ENCODE results near the gene RBBP6.
"Not testable (repeated sequence)": the region's sequence is repeated elsewhere in the genome, so short reads cannot be mapped to it uniquely, and the experiment has no call there.

Gene RBBP6

DNA sequence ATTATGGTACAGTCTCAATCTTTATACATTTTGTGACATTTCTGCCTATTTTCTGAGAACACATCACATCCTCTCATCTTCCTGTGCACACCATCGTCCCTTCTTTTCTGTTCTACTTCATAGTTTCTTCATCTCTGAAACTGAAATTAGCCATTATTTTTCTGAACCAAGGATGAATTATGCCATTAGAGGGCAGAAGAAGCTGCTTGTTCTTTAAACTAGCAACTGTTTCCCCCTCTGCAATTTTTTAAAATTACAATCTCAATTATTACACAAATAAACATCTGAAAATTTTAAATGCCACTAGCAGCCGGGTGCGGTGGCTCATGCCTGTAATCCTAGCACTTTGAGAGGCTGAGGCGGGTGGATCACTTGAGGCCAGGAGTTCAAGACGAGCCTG, 41.3 kb downstream of the RBBP6 start:
- no peaks in the 10 kb centered on the region for H3K36me3 Mint-ChIP-seq (ENCODE audit: insufficient read depth)
- ATAC-seq (replicated peaks; ENCODE audit: extremely low read depth, poor library complexity, severe bottlenecking), result no peak
- peaks cover 5% of the 10 kb centered on the region for H3K27me3 Mint-ChIP-seq
- DNase-seq (ENCODE audit: low spot score in 2 of 2), result no peak
- no peak overlapping the region for H3K4me3 Mint-ChIP-seq
- no peak overlapping the region for H3K27ac Mint-ChIP-seq (ENCODE audit: low read depth)
- no peaks in the 10 kb centered on the region for H3K4me1 Mint-ChIP-seq
- H3K9me3 Mint-ChIP-seq, result no peaks in the 10 kb centered on the region

DNA sequence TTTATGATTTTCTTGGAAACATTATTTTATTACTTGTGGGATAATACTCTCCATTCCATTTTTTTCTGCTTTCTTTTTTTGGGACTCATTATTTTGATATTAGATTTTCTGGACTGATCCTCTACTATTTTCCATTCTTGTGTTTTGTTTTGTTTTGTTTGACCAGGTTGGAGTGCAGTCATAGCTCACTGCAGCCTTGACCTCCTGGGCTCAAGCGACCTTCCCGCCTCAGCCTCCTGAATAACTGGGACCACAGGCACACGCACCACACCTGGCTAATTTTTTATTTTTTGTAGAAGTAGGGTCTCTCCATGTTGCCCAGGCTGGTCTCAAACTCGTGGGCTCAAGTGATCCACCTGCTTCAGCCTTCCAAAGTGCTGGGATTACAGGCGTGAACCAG, 44.1 kb downstream of the RBBP6 start:
- H3K9me3 Mint-ChIP-seq, result no peaks in the 10 kb centered on the region
- no peak overlapping the region for H3K27ac Mint-ChIP-seq (ENCODE audit: low read depth)
- ATAC-seq (replicated peaks; ENCODE audit: extremely low read depth, poor library complexity, severe bottlenecking), result no peak

DNA sequence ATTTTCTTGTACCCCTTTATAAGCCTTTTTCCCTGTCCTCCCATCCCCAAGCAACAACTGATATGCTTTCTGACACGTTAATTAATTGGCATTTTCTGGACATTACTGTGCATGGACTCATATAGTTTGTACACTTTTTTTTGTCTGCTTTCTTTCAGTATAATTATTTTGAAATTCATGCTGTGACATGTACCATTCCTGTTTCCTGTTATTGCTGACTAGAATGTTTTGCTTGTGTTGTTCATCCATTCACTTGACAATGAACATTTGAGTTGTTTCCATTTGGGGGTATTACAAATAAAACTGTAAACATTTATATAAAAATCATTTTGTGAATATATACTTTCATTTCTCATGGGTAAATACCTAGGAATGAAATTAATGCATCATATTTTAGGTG, 50.6 kb downstream of the RBBP6 start:
- Mint-ChIP-seq H3K27ac (ENCODE audit: low read depth) (no peak overlapping the region), H3K4me3 (no peak overlapping the region), H3K36me3 (ENCODE audit: insufficient read depth) (no peaks in the 10 kb centered on the region), H3K27me3 (peaks cover 31% of the 10 kb centered on the region), H3K4me1 (no peaks in the 10 kb centered on the region), H3K9me3 (no peaks in the 10 kb centered on the region)
- ATAC-seq (replicated peaks; ENCODE audit: extremely low read depth, poor library complexity, severe bottlenecking), result no peak
- DNase-seq (ENCODE audit: low spot score in 2 of 2), result no peak

More for the DNA sequence above, 44.1 kb downstream of the RBBP6 start:
- Mint-ChIP-seq H3K4me1 (no peaks in the 10 kb centered on the region), H3K27me3 (peaks cover 19% of the 10 kb centered on the region), H3K4me3 (no peak overlapping the region), H3K36me3 (ENCODE audit: insufficient read depth) (no peaks in the 10 kb centered on the region)
- DNase-seq (ENCODE audit: low spot score in 2 of 2), result no peak

DNA sequence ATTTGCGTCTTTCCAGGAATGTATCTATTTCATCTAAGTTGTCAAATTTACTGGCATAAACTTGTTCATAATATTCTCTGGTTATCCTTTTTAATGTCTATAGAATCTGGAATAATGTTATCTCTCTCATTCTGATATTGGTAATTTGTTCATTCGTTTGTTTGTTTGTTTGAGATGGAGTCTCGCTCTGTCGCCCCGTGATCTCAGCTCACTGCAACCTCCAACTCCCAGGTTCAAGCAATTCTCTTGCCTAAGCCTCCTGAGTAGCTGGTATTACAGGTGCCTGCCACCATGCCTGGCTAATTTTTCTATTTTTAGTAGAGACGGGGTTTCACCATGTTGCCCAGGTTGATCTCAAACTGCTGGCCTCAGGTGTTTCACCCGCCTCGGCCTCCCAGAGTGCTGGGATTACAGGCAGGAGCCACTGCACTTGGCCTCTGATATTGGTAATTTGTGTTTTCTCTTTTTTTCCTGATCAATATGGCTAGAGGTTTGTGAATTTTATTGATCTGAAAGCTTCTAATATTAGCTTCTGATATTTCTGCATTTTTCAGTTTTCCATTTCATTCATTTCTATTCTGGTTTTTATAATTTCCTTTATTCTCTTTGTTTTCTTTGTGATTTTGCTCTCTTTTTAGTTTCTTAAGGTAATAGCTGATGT, 59.5 kb downstream of the RBBP6 start:
- Mint-ChIP-seq H3K27me3 (peaks cover 53% of the 10 kb centered on the region), H3K36me3 (ENCODE audit: insufficient read depth) (no peaks in the 10 kb centered on the region), H3K9me3 (no peaks in the 10 kb centered on the region), H3K4me3 (no peak overlapping the region), H3K4me1 (no peaks in the 10 kb centered on the region), H3K27ac (ENCODE audit: low read depth) (no peak overlapping the region)
- DNase-seq (ENCODE audit: low spot score in 2 of 2), result no peak
- ATAC-seq (replicated peaks; ENCODE audit: extremely low read depth, poor library complexity, severe bottlenecking), result no peak

DNA sequence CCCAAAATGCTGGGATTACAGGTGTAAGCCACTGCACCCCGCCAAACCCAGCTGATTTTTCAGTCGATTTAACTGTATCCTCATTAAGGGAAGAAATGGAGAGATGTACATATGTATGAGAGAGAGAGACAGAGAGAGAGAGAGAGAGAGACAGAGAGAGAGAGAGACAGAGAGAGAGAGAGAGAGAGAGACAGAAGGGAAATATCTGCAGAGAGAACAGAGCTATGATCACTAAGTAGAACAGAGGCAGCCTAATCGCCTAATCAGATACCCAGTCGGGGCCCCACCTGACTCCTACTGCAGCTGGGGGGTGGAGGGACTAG, 70.0 kb downstream of the RBBP6 start:
- Mint-ChIP-seq H3K36me3 (ENCODE audit: insufficient read depth) (peaks cover 1% of the 10 kb centered on the region), H3K4me3 (no peak overlapping the region), H3K27ac (ENCODE audit: low read depth) (no peak overlapping the region), H3K9me3 (no peaks in the 10 kb centered on the region), H3K27me3 (peaks cover 60% of the 10 kb centered on the region), H3K4me1 (no peaks in the 10 kb centered on the region)
- no peak for DNase-seq (ENCODE audit: low spot score in 2 of 2)
- no peak for ATAC-seq (replicated peaks; ENCODE audit: extremely low read depth, poor library complexity, severe bottlenecking)

DNA sequence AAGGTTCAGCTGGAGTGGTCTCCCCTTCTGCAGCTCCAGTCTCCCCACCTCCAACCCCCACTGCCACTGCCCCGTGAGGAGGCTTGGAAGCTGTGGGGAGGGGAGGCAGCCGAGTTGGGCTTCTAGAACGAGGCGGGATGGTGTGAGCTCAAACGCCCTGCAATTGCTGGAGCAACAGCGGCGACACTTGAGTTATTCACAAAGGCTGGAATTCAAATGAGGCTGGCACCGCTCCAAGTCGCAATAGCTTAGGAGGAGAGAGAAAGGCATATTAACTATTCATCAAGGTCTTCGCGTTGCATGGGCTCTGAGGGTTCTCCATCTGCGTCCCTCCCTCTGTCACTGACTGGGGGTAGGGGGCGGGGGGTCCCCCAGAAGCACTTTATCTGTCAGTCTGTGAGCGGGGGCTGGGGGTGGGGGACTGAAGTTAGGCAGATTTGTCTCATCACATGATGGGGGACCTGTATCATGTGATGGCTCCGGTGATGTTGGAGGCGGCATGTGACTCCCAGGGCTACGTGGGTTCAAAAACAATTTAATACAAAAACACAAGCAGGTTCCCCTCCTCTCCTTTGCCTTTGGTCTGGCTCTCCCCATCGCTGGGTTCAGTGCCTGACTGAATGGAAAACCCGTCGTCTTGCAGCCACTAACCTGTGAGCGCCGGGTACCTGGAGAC, 70.5 kb downstream of the RBBP6 start:
- Mint-ChIP-seq H3K27ac (ENCODE audit: low read depth) (no peak overlapping the region), H3K36me3 (ENCODE audit: insufficient read depth) (peaks cover 1% of the 10 kb centered on the region), H3K27me3 (peaks cover 56% of the 10 kb centered on the region), H3K9me3 (no peaks in the 10 kb centered on the region), H3K4me1 (no peaks in the 10 kb centered on the region), H3K4me3 (no peak overlapping the region)
- ATAC-seq (replicated peaks; ENCODE audit: extremely low read depth, poor library complexity, severe bottlenecking) (no peak), DNase-seq (ENCODE audit: low spot score in 2 of 2) (no peak)

DNA sequence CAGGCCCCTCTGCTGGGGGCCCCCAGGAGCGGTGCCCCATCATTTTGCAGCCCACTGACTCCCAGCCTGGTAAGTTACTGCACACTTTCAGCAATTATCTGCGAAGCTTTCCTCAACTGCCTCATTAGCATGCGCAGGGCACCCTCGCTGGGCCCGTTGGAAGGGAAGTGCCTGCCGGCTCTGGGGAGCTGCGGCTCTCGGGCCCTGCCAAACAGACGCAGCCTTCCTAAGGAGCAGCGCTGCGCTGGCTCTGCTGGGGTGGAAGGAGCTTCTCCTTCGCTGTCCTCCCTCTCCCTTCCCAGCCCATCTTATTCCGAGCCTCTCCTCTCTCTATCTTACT, 71.0 kb downstream of the RBBP6 start:
- no peak for ATAC-seq (replicated peaks; ENCODE audit: extremely low read depth, poor library complexity, severe bottlenecking)
- peaks cover 53% of the 10 kb centered on the region for H3K27me3 Mint-ChIP-seq
- H3K27ac Mint-ChIP-seq (ENCODE audit: low read depth), result no peak overlapping the region

DNA sequence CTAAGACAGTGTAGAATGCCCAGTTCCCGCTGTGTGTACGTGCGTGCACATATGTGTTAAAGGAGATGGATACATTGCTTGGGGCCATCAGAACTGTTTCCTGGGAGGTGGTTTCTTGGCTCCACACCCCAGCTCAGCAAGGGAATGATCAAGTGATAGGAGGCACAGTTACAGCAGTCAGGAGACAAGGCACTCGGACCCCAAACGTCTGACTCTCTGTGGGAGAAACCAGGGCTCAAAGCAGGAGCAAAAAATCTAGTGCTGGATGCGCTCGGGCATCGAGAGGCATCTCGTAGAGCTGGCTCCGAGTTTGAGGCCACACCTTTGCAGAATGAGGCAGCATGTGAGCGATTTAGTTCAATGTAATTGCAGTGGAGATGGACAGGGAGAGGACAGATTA, 71.9 kb downstream of the RBBP6 start:
- Mint-ChIP-seq H3K9me3 (no peaks in the 10 kb centered on the region), H3K36me3 (ENCODE audit: insufficient read depth) (peaks cover 1% of the 10 kb centered on the region), H3K4me3 (no peak overlapping the region), H3K4me1 (no peaks in the 10 kb centered on the region), H3K27me3 (peaks cover 48% of the 10 kb centered on the region), H3K27ac (ENCODE audit: low read depth) (no peak overlapping the region)
- ATAC-seq (replicated peaks; ENCODE audit: extremely low read depth, poor library complexity, severe bottlenecking) (no peak), DNase-seq (ENCODE audit: low spot score in 2 of 2) (no peak)

More for the DNA sequence above, 71.0 kb downstream of the RBBP6 start:
- DNase-seq (ENCODE audit: low spot score in 2 of 2), result no peak
- no peak overlapping the region for H3K4me3 Mint-ChIP-seq
- H3K36me3 Mint-ChIP-seq (ENCODE audit: insufficient read depth), result peaks cover 1% of the 10 kb centered on the region
- no peaks in the 10 kb centered on the region for H3K4me1 Mint-ChIP-seq
- no peaks in the 10 kb centered on the region for H3K9me3 Mint-ChIP-seq

DNA sequence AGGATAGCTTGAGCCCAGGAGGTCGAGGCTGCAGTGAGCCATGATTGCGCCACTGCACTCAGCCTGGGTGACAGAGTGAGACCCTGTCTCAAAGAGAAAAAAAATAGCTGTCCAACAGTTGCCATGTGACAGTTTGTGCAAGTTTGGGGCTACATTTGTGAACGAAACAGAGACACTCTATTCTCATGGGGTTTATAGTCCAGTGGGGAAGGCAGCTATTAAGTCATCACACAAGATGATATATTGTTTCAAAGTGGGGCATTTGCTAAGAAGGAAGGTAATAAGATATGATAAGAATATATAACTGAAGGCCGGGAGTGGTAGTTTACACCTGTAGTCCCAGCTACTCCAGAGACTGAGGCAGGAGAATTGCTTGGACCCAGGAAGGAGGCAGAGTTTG, 73.3 kb downstream of the RBBP6 start:
- Mint-ChIP-seq H3K4me1 (no peaks in the 10 kb centered on the region), H3K9me3 (no peaks in the 10 kb centered on the region), H3K4me3 (no peak overlapping the region), H3K27ac (ENCODE audit: low read depth) (peak overlapping the region; percentile 14), H3K27me3 (peaks cover 42% of the 10 kb centered on the region), H3K36me3 (ENCODE audit: insufficient read depth) (peaks cover 1% of the 10 kb centered on the region)
- DNase-seq (ENCODE audit: low spot score in 2 of 2), result no peak
- ATAC-seq (replicated peaks; ENCODE audit: extremely low read depth, poor library complexity, severe bottlenecking), result no peak

DNA sequence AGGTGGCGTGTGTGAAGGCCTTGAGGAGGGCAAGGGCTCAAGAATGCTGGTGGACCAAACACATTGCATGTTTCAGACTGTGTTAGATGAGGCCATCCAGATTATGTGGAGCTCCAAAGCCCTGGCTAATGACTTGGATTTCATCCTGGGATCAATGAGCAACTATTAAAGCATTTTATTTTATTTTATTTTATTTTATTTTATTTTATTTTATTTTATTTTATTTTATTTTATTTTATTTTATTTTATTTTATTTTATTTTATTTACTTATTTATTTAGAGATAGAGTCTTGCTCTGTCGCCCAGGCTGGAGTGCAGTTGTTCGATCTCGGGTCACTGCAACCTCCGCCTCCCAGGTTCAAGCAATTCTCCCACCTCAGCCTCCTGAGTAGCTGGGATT, 73.9 kb downstream of the RBBP6 start:
- peak overlapping the region; percentile 14 for H3K27ac Mint-ChIP-seq (ENCODE audit: low read depth)
- not testable (repeated sequence) for ATAC-seq (replicated peaks; ENCODE audit: extremely low read depth, poor library complexity, severe bottlenecking); H3K4me3 Mint-ChIP-seq; H3K9me3 Mint-ChIP-seq; H3K36me3 Mint-ChIP-seq (ENCODE audit: insufficient read depth); DNase-seq (ENCODE audit: low spot score in 2 of 2); H3K4me1 Mint-ChIP-seq
- peaks cover 36% of the 10 kb centered on the region for H3K27me3 Mint-ChIP-seq

DNA sequence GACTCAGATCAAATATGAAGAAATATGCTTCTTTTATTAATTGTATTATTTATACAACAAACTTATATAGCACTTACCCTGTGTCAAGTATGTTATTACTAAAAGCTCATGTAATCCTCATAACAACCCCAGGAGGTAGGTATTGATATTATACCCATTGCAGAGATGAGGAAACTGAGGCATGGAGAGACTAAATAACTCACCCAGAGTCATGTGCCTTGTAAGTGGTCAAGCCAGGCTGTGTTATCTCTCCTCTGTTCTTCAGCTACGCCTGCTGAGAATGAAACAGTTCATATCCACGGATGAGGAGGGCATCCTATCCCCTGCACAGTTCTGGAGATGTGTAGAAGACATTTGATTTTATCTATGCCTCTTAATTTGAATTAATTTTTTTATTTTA, 78.1 kb downstream of the RBBP6 start:
- Mint-ChIP-seq H3K9me3 (no peaks in the 10 kb centered on the region), H3K4me1 (no peaks in the 10 kb centered on the region), H3K36me3 (ENCODE audit: insufficient read depth) (no peaks in the 10 kb centered on the region), H3K27ac (ENCODE audit: low read depth) (no peak overlapping the region), H3K27me3 (peaks cover 10% of the 10 kb centered on the region), H3K4me3 (no peak overlapping the region)
- DNase-seq (ENCODE audit: low spot score in 2 of 2) (no peak), ATAC-seq (replicated peaks; ENCODE audit: extremely low read depth, poor library complexity, severe bottlenecking) (no peak)

Measured in central memory CD8-positive, alpha-beta T cell (primary cell).